ENCODE measurements around the gene MAJIN. TPM values are rescaled to one million over a fixed set of nuclear protein-coding genes. Genes with fewer than 3 reads are reported as not detected.

MAJIN gene
- polyA plus RNA-seq, 1 of the 3 experiments (the other 2 are of a cell fraction): not detected

DNA sequence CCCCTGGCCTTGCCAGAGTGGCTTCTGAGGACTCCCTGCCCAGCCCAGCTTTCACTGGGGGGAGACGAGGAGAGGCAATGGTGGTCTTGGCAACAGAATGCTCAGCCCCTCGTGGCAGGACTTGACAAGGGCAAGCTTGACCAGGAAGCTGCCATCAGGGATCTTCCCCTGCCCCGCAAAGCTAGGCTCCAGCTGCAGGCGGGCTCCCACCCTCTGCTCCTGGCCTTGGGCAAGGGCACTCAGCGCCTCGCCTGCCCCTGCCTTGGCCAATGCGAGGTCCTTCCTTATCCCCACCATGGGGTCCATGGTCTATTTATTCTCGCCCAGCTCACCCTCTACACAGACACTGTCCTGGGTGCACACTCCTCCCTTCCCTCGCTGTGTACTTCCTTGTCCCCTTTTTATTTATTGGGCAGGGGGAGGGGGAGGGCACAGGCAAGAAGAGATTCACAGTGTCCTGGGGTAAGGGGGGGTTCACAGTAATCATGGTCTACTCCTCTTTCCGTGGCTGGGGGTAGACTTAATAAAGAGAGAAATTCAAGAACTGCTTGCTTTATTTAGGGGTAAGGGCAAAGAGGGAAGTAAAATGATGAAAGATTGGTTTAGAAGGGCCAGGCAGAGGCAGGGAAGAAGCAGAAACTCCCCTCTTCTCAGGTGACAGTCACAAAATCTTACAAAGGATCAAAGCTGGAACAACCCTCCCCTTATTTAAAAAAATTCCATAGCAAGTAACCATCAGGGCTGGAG is 37.8 kb downstream of the MAJIN start:
- Histone ChIP-seq H3K9ac (no peak overlapping the region), H3K4me1 (ENCODE audit: control insufficient read depth in 1 of 2, insufficient read depth in 2 of 2, low read depth in 1 of 2, low read length in 1 of 2) (peaks cover 0 to 6% of the 10 kb centered on the region in 2 experiments; a peak in 1 of 4 replicates), H3K27ac (ENCODE audit: low read depth in 2 of 2, low read length in 1 of 2) (no peak overlapping the region), H2AFZ (ENCODE audit: low read depth) (no peak overlapping the region), H3K9me2 (no peaks in the 10 kb centered on the region), H3K4me3 (ENCODE audit: low read depth in 2 of 2, low read length in 1 of 2) (no peak overlapping the region), H3K36me3 (replicated peaks in 1 of 2; ENCODE audit: control insufficient read depth in 1 of 2, insufficient read depth in 2 of 2, low read length in 1 of 2) (peaks cover 11 to 33% of the 10 kb centered on the region in 2 experiments), H3F3A (replicated peaks; ENCODE audit: insufficient read depth) (no peaks in the 10 kb centered on the region), H3K27me3 (ENCODE audit: insufficient read depth) (no peaks in the 10 kb centered on the region), H3K79me2 (ENCODE audit: insufficient read depth) (no peaks in the 10 kb centered on the region), H4K20me1 (ENCODE audit: insufficient read depth) (no peaks in the 10 kb centered on the region), H3K9me3 (no peaks in the 10 kb centered on the region), H3K4me2 (no peak overlapping the region)
- TF ChIP-seq TCF12 (IDR thresholded peaks at IDR 0.05): no peak
- no peak for TF ChIP-seq ELF1 (IDR thresholded peaks at IDR 0.05)
- TF ChIP-seq GABPA (IDR thresholded peaks at IDR 0.05; ENCODE audit: low read depth): no peak
- TF ChIP-seq TEAD4 (IDR thresholded peaks at IDR 0.05; ENCODE audit: borderline replicate concordance, insufficient read depth): no peak
- TF ChIP-seq, protein P1, sequence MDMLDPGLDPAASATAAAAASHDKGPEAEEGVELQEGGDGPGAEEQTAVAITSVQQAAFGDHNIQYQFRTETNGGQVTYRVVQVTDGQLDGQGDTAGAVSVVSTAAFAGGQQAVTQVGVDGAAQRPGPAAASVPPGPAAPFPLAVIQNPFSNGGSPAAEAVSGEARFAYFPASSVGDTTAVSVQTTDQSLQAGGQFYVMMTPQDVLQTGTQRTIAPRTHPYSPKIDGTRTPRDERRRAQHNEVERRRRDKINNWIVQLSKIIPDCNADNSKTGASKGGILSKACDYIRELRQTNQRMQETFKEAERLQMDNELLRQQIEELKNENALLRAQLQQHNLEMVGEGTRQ (IDR thresholded peaks at IDR 0.05; ENCODE audit: borderline replicate concordance, low read depth, low read length): no peak
- no peak for TF ChIP-seq EP300 (IDR thresholded peaks at IDR 0.05; ENCODE audit: borderline replicate concordance in 1 of 2, low read depth in 1 of 2, low read length in 1 of 2)
- ChIA-PET POLR2A (no interaction called here), CTCF (interaction anchor here (1.3 kb wide), 1 partner anchor 10 kb away, joined by 3 read pairs; no protein-coding TSS in a partner anchor)
- 86% methylated on average over 8 of the region's 10 CpGs for WGBS (ENCODE audit: low lambda C conversion rate)
- DNase-seq: no peak

DNA sequence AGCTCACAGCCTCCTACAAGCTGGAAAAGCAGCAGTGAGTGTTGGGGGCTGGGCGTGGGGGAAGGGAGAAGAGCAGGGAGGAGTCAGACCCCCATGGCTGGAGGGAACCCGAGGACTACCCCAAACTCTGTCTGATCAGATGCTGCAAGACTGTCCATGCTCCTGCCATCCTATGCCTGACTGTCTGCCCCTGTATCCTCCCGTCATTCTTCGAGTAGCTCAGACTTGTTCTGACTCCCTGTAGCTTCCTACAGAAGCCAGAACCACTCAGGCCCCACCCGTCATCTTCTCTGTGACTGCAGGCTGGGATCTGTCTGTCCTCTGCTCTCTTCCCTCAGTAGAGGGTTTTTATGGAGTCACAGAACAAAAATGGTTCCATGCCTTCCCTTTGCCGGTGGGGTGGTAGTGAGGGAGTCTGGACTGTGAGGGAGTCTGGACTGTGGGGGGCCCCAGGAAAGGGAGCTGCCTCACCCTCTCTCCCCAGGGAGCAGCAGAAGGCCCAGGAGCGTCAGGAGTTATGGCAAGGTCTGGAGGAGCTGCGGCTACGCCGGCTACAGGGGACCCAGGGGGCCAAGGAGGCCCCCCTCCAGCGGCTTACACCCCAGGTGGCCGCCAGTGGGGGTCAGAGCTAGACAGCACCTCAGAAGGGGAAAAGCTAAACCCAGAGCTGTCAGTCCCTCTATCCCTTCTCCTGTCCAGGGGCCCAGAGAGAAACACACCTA is 38.5 kb downstream of the MAJIN start:
- TF ChIP-seq, protein P2, sequence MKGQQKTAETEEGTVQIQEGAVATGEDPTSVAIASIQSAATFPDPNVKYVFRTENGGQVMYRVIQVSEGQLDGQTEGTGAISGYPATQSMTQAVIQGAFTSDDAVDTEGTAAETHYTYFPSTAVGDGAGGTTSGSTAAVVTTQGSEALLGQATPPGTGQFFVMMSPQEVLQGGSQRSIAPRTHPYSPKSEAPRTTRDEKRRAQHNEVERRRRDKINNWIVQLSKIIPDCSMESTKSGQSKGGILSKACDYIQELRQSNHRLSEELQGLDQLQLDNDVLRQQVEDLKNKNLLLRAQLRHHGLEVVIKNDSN (IDR thresholded peaks at IDR 0.05; ENCODE audit: borderline replicate concordance, low read depth): no peak
- TF ChIP-seq, protein P3, sequence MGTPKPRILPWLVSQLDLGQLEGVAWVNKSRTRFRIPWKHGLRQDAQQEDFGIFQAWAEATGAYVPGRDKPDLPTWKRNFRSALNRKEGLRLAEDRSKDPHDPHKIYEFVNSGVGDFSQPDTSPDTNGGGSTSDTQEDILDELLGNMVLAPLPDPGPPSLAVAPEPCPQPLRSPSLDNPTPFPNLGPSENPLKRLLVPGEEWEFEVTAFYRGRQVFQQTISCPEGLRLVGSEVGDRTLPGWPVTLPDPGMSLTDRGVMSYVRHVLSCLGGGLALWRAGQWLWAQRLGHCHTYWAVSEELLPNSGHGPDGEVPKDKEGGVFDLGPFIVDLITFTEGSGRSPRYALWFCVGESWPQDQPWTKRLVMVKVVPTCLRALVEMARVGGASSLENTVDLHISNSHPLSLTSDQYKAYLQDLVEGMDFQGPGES (IDR thresholded peaks at IDR 0.05; ENCODE audit: low read depth, low read length): no peak
- TF ChIP-seq SIN3A (IDR thresholded peaks at IDR 0.05; ENCODE audit: borderline replicate concordance, low read depth, low read length) (no peak), FOXJ3 (CRISPR knock-in tag; IDR thresholded peaks at IDR 0.05) (no peak), RXRA (IDR thresholded peaks at IDR 0.05; ENCODE audit: borderline replicate concordance, low read depth) (no peak), YY1 (IDR thresholded peaks at IDR 0.05; ENCODE audit: low read depth) (no peak), POLR2AphosphoS5 (IDR thresholded peaks at IDR 0.05; ENCODE audit: low read depth, low read length) (no peak), RCOR1 (IDR thresholded peaks at IDR 0.05; ENCODE audit: low read length) (no peak)
- Histone ChIP-seq H3K27me3 (ENCODE audit: insufficient read depth) (no peaks in the 10 kb centered on the region), H3K4me3 (ENCODE audit: low read depth in 2 of 2, low read length in 1 of 2) (no peak overlapping the region), H3K4me1 (ENCODE audit: control insufficient read depth in 1 of 2, insufficient read depth in 2 of 2, low read depth in 1 of 2, low read length in 1 of 2) (peaks cover 0 to 6% of the 10 kb centered on the region in 2 experiments; a peak in 1 of 4 replicates), H3K79me2 (ENCODE audit: insufficient read depth) (no peaks in the 10 kb centered on the region), H3K9me2 (no peaks in the 10 kb centered on the region), H3K27ac (ENCODE audit: low read depth in 2 of 2, low read length in 1 of 2) (no peak overlapping the region), H4K20me1 (ENCODE audit: insufficient read depth) (no peaks in the 10 kb centered on the region), H3K9me3 (no peaks in the 10 kb centered on the region), H3K4me2 (no peak overlapping the region), H2AFZ (ENCODE audit: low read depth) (no peak overlapping the region), H3F3A (replicated peaks; ENCODE audit: insufficient read depth) (no peaks in the 10 kb centered on the region), H3K9ac (no peak overlapping the region), H3K36me3 (replicated peaks in 1 of 2; ENCODE audit: control insufficient read depth in 1 of 2, insufficient read depth in 2 of 2, low read length in 1 of 2) (peaks cover 11 to 35% of the 10 kb centered on the region in 2 experiments)
- ChIA-PET CTCF (interaction anchor here (1.0 to 1.3 kb wide), 2 partner anchors 11 to 81 kb away, joined by 3 to 4 read pairs; partner anchors contain the start of gene ARL2), POLR2A (no interaction called here)
- no peak for DNase-seq
- WGBS (ENCODE audit: low lambda C conversion rate): 87% methylated on average over 12 of the region's 12 CpGs

All from SK-N-SH (cell line).